IgD-negative memory B cell (primary cell): ENCODE measurements around the gene DHRS11. TPM values are rescaled to one million over a fixed set of nuclear protein-coding genes. Genes with fewer than 3 reads are reported as not detected.

ENCODE experiments used
- H3K27ac Mint-ChIP-seq, 3 donors: one replicate each; pipeline ENCODE4 v1.8.0; 2020 to 2022; ENCODE audit warnings: mild to moderate bottlenecking in 3 of 3, mixed read lengths in 3 of 3, moderate library complexity in 1 of 3
- H3K27me3 Mint-ChIP-seq: one replicate; pipeline ENCODE4 v1.8.0; 2021; ENCODE audit warnings: mixed read lengths
- H3K36me3 Mint-ChIP-seq: one replicate; pipeline ENCODE4 v1.8.0; 2020; ENCODE audit warnings: mild to moderate bottlenecking, mixed read lengths
- H3K4me1 Mint-ChIP-seq, 3 donors: one replicate each; pipeline ENCODE4 v1.8.0; 2020 to 2022; ENCODE audit warnings: mixed read lengths in 3 of 3, mild to moderate bottlenecking in 1 of 3
- H3K4me3 Mint-ChIP-seq, 4 donors: one replicate each; pipeline ENCODE4 v1.8.0; 2020 to 2022; ENCODE audit warnings: mild to moderate bottlenecking in 4 of 4, mixed read lengths in 4 of 4, moderate library complexity in 3 of 4
- H3K9me3 Mint-ChIP-seq, 3 donors: one replicate each; pipeline ENCODE4 v1.8.0; 2020 to 2021; ENCODE audit warnings: mixed read lengths in 3 of 3, mild to moderate bottlenecking in 1 of 3
- polyA plus RNA-seq: library from polyadenylated mRNA; unstranded; fragments of 300-500 nt; fragmentation: Illumina TruSeq; gene quantifications from one replicate; pipeline ENCODE4 v1.2.3, GENCODE V29; 2021

Gene DHRS11
- polyA plus RNA-seq, 1 donor from 2014 or later: 2.8 TPM

- H3K27me3 Mint-ChIP-seq: no peaks in the 10 kb centered on the region
- peaks cover 1 to 4% (median 4%) of the 10 kb centered on the region in 3 donors for H3K4me1 Mint-ChIP-seq
- peaks cover 2% of the 10 kb centered on the region for H3K36me3 Mint-ChIP-seq
- no peaks in the 10 kb centered on the region for H3K9me3 Mint-ChIP-seq
- H3K4me3 Mint-ChIP-seq: no peak overlapping the region
- no peak overlapping the region for H3K27ac Mint-ChIP-seq
Observed at GRCh38 chr17:36578671-36579070, 13.0 kb upstream of the DHRS11 start.

- peaks cover 0 to 1% (median 0%) of the 10 kb centered on the region in 3 donors for H3K4me1 Mint-ChIP-seq
- H3K4me3 Mint-ChIP-seq: no peak overlapping the region
- H3K27me3 Mint-ChIP-seq: no peaks in the 10 kb centered on the region
- H3K27ac Mint-ChIP-seq: no peak overlapping the region
- no peaks in the 10 kb centered on the region for H3K9me3 Mint-ChIP-seq
- peaks cover 2% of the 10 kb centered on the region for H3K36me3 Mint-ChIP-seq
Observed at GRCh38 chr17:36583787-36584186, 7.9 kb upstream of the DHRS11 start.

GRCh38 chr17:36586138-36586537 lies 5.5 kb upstream of the DHRS11 start:
- no peaks in the 10 kb centered on the region for H3K27me3 Mint-ChIP-seq
- H3K4me1 Mint-ChIP-seq: peaks cover 3 to 13% (median 4%) of the 10 kb centered on the region in 3 donors
- H3K27ac Mint-ChIP-seq: peak overlapping the region in 1 of 3 donors; percentile 39
- H3K9me3 Mint-ChIP-seq: no peaks in the 10 kb centered on the region
- H3K4me3 Mint-ChIP-seq: no peak overlapping the region
- H3K36me3 Mint-ChIP-seq: peaks cover 4% of the 10 kb centered on the region

- H3K27me3 Mint-ChIP-seq: no peaks in the 10 kb centered on the region
- peaks cover 3 to 16% (median 13%) of the 10 kb centered on the region in 3 donors for H3K4me1 Mint-ChIP-seq
- H3K9me3 Mint-ChIP-seq: no peaks in the 10 kb centered on the region
- peak overlapping the region; percentile 65 to 90 (median 68) for H3K27ac Mint-ChIP-seq
- H3K36me3 Mint-ChIP-seq: peaks cover 2% of the 10 kb centered on the region
- H3K4me3 Mint-ChIP-seq: peak overlapping the region in 1 of 4 donors; percentile 91
Observed at GRCh38 chr17:36590082-36590481, 1.6 kb upstream of the DHRS11 start.

- Mint-ChIP-seq H3K27ac (peak overlapping the region in 1 of 3 donors; percentile 35), H3K36me3 (peaks cover 5% of the 10 kb centered on the region), H3K4me3 (peak overlapping the region; percentile 70 to 91 (median 80)), H3K4me1 (peaks cover 3 to 16% (median 13%) of the 10 kb centered on the region in 3 donors), H3K9me3 (no peaks in the 10 kb centered on the region), H3K27me3 (no peaks in the 10 kb centered on the region)
Observed at GRCh38 chr17:36592316-36592715, 637 bp downstream of the DHRS11 start.

- Mint-ChIP-seq H3K4me1 (peaks cover 3 to 16% (median 13%) of the 10 kb centered on the region in 3 donors), H3K9me3 (no peaks in the 10 kb centered on the region), H3K36me3 (peaks cover 5% of the 10 kb centered on the region), H3K4me3 (peak overlapping the region; percentile 70 to 91 (median 82)), H3K27ac (peak overlapping the region in 1 of 3 donors; percentile 35), H3K27me3 (no peaks in the 10 kb centered on the region)
Observed at GRCh38 chr17:36592716-36593321, 1.1 kb downstream of the DHRS11 start.

- H3K27ac Mint-ChIP-seq: no peak overlapping the region
Observed at GRCh38 chr17:36593656-36594316, 2.1 kb downstream of the DHRS11 start.

GRCh38 chr17:36594626-36595401 lies 3.1 kb downstream of the DHRS11 start:
- H3K36me3 Mint-ChIP-seq: peaks cover 3% of the 10 kb centered on the region
- peaks cover 5 to 16% (median 13%) of the 10 kb centered on the region in 3 donors for H3K4me1 Mint-ChIP-seq
- H3K27me3 Mint-ChIP-seq: no peaks in the 10 kb centered on the region
- no peaks in the 10 kb centered on the region for H3K9me3 Mint-ChIP-seq
- no peak overlapping the region for H3K27ac Mint-ChIP-seq
- H3K4me3 Mint-ChIP-seq: no peak overlapping the region

More at GRCh38 chr17:36593656-36594316, 2.1 kb downstream of the DHRS11 start:
- Mint-ChIP-seq H3K27me3 (no peaks in the 10 kb centered on the region), H3K36me3 (peaks cover 5% of the 10 kb centered on the region), H3K9me3 (no peaks in the 10 kb centered on the region), H3K4me3 (peak overlapping the region in 2 of 4 donors; percentile 12 to 91), H3K4me1 (peaks cover 5 to 16% (median 13%) of the 10 kb centered on the region in 3 donors)

GRCh38 chr17:36597226-36597625 lies 5.5 kb downstream of the DHRS11 start:
- Mint-ChIP-seq H3K4me1 (peaks cover 0 to 12% (median 4%) of the 10 kb centered on the region in 3 donors), H3K27me3 (no peaks in the 10 kb centered on the region), H3K27ac (peak overlapping the region in 1 of 3 donors; percentile 3), H3K9me3 (no peaks in the 10 kb centered on the region), H3K36me3 (peaks cover 4% of the 10 kb centered on the region), H3K4me3 (peak overlapping the region in 1 of 4 donors; percentile 88)

- peak overlapping the region in 1 of 3 donors; percentile 24 for H3K27ac Mint-ChIP-seq
- H3K4me3 Mint-ChIP-seq: peak overlapping the region in 3 of 4 donors; percentile 12 to 88 (median 83)
- no peaks in the 10 kb centered on the region for H3K27me3 Mint-ChIP-seq
- H3K9me3 Mint-ChIP-seq: no peaks in the 10 kb centered on the region
- peaks cover 5 to 10% (median 8%) of the 10 kb centered on the region in 3 donors for H3K4me1 Mint-ChIP-seq
- H3K36me3 Mint-ChIP-seq: peaks cover 4% of the 10 kb centered on the region
Observed at GRCh38 chr17:36597866-36598777, 6.4 kb downstream of the DHRS11 start.

GRCh38 chr17:36598951-36599401 lies 7.3 kb downstream of the DHRS11 start:
- H3K27ac Mint-ChIP-seq: no peak overlapping the region
- peaks cover 4% of the 10 kb centered on the region for H3K36me3 Mint-ChIP-seq
- H3K4me1 Mint-ChIP-seq: peaks cover 8 to 11% (median 9%) of the 10 kb centered on the region in 3 donors
- peak overlapping the region in 2 of 4 donors; percentile 45 to 68 for H3K4me3 Mint-ChIP-seq
- H3K9me3 Mint-ChIP-seq: no peaks in the 10 kb centered on the region
- no peaks in the 10 kb centered on the region for H3K27me3 Mint-ChIP-seq

GRCh38 chr17:36599546-36600250 lies 8.0 kb downstream of the DHRS11 start:
- Mint-ChIP-seq H3K27ac (peak overlapping the region in 2 of 3 donors; percentile 24 to 94), H3K4me3 (peak overlapping the region in 3 of 4 donors; percentile 46 to 89 (median 52)), H3K4me1 (peaks cover 12 to 17% (median 15%) of the 10 kb centered on the region in 3 donors), H3K9me3 (no peaks in the 10 kb centered on the region), H3K36me3 (peaks cover 4% of the 10 kb centered on the region), H3K27me3 (no peaks in the 10 kb centered on the region)

- Mint-ChIP-seq H3K4me1 (peaks cover 13 to 21% (median 16%) of the 10 kb centered on the region in 3 donors), H3K9me3 (no peaks in the 10 kb centered on the region), H3K36me3 (peaks cover 4% of the 10 kb centered on the region), H3K27ac (peak overlapping the region; percentile 66 to 94 (median 91)), H3K27me3 (no peaks in the 10 kb centered on the region), H3K4me3 (peak overlapping the region; percentile 89 to 96 (median 92))
Observed at GRCh38 chr17:36600465-36600864, 8.8 kb downstream of the DHRS11 start.
